ENCODE data around the gene IQGAP3.

DNA sequence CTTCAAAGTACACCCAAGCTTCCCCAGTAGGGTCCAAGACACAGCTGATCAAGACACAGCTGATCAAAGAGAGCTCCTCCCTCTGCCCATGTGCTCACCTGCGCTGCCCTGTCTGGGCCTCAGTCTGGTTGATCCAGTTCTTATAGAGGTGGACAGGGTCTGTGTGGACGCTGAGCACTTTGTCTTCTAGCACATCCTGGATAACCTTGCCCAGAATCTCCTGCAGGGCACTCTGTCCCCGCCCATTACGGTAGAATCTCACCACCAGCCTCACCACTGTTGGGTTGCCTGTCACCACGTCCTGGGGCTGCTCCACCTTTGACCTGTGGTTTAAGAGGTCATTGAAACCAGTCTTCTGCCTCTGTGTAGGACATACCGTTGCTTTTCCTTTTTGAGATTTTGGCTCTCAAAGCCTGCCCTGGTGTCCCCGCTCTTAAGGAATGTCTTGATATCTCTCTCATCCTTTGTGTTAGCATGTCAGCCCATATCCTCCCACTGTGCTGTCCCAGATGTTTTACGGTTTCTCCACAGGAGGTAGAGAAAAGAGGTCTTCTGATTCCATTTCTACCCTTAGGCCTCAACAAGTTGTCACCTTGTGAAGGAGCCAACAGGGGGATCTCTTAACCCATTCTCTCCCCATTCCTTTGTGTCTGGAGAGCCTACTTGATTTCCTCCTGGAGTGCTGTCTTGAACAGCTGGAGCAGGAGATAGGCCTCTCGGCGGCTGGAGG lies 33.5 kb downstream of the IQGAP3 start:
- TF ChIP-seq, protein P1, sequence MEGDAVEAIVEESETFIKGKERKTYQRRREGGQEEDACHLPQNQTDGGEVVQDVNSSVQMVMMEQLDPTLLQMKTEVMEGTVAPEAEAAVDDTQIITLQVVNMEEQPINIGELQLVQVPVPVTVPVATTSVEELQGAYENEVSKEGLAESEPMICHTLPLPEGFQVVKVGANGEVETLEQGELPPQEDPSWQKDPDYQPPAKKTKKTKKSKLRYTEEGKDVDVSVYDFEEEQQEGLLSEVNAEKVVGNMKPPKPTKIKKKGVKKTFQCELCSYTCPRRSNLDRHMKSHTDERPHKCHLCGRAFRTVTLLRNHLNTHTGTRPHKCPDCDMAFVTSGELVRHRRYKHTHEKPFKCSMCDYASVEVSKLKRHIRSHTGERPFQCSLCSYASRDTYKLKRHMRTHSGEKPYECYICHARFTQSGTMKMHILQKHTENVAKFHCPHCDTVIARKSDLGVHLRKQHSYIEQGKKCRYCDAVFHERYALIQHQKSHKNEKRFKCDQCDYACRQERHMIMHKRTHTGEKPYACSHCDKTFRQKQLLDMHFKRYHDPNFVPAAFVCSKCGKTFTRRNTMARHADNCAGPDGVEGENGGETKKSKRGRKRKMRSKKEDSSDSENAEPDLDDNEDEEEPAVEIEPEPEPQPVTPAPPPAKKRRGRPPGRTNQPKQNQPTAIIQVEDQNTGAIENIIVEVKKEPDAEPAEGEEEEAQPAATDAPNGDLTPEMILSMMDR (IDR thresholded peaks at IDR 0.05; ENCODE audit: low read length) = no peak
- TF ChIP-seq EZH2phosphoT487 (IDR thresholded peaks at IDR 0.05; ENCODE audit: low read length) = no peak
